Heart right ventricle (tissue), 16 donors: ENCODE measurements around the gene SHCBP1L. TPM values are rescaled to one million over a fixed set of nuclear protein-coding genes. Genes with fewer than 3 reads are reported as not detected.

ENCODE experiments used
- ATAC-seq, 8 donors: fragments of 200-7000 bp; cut with Tn5 transposase; one replicate each; pipeline ENCODE4 v1.9.1; 2020; ENCODE audit warnings: mild to moderate bottlenecking in 8 of 8, moderate library complexity in 8 of 8, moderate number of reproducible peaks in 1 of 8
- DNase-seq, 2 donors: peaks; one replicate each; pipeline ENCODE4 v3.0.0-alpha.2; 2020
- H3K27ac ChIP-seq, 10 donors: fragments of 200-600 bp; sonication (generic) in 2 of 10; one replicate each; pipeline versions ENCODE4 v1.5.0 to v1.8.0; 2020 to 2022; ENCODE audit warnings: mild to moderate bottlenecking in 3 of 10
- H3K27me3 ChIP-seq, 7 donors: fragments of 200-600 bp; one replicate each; pipeline ENCODE4 v1.8.0; 2021 to 2022; ENCODE audit warnings: mild to moderate bottlenecking in 2 of 7
- H3K36me3 ChIP-seq, 9 donors: fragments of 200-600 bp; sonication (generic) in 1 of 9; one replicate each; pipeline versions ENCODE4 v1.5.0 to v1.8.0; 2020 to 2022; ENCODE audit warnings: mild to moderate bottlenecking in 2 of 9
- H3K4me1 ChIP-seq, 9 donors: fragments of 200-600 bp; sonication (generic) in 1 of 9; one replicate each; pipeline versions ENCODE4 v1.5.0 to v1.8.0; 2020 to 2022; ENCODE audit warnings: mild to moderate bottlenecking in 4 of 9
- H3K4me3 ChIP-seq, 10 donors: fragments of 200-600 bp; sonication (generic) in 2 of 10; one replicate each; pipeline versions ENCODE4 v1.5.0 to v1.8.0; 2020 to 2022; ENCODE audit warnings: mild to moderate bottlenecking in 7 of 10, moderate library complexity in 2 of 10
- H3K9me3 ChIP-seq, 11 donors: fragments of 200-600 bp in 10 of 11; sonication (generic) in 2 of 11; one replicate each; pipeline versions ENCODE4 v1.5.0 to v1.8.0; 2013 to 2022; ENCODE audit warnings: mild to moderate bottlenecking in 2 of 11, control low read depth in 1 of 11, moderate library complexity in 1 of 11
- WGBS, 2 donors: extraction: QIAGEN DNeasy Blood & Tissue Kit; methylation state at CpG; one replicate each; pipeline ENCODE4 v1.1.7; 2013; ENCODE audit warnings: inconsistent platforms in 1 of 2; 5-methylcytosine and 5-hydroxymethylcytosine counted together
- intact Hi-C, 10 donors: fragments of 100-400 bp; cut with DNase I; formaldehyde crosslinking; loops; one replicate each; pipeline versions ENCODE4 v1.11.1 to v1.14.2; 2022
- long read RNA-seq, 3 donors: library from polyadenylated mRNA; unstranded; transcript quantifications; one replicate each; pipeline ENCODE4 v2.0.0, GENCODE V29; 2020 to 2021
- polyA plus RNA-seq, 2 donors: library from polyadenylated mRNA; stranded (reverse); fragments of 200-250 nt; gene quantifications; one replicate each; pipeline ENCODE4 v1.2.3, GENCODE V29; 2013
- total RNA-seq, 10 donors: library from RNA; stranded (reverse); fragmentation: NEBNext Ultra II Directional in 3 of 10; extraction: Animal tissue kit (Norgen Biotek cat#: 25700) in 3 of 10; gene quantifications; one replicate each; pipeline versions ENCODE4 v1.2.1 to v1.2.4, GENCODE V29; 2021 to 2023
- TF ChIP-seq, protein P1 (sequence below), 9 donors: fragments of 200-600 bp; sonication (generic) in 2 of 9; IDR thresholded peaks; one replicate each; pipeline versions ENCODE4 v1.5.0 to v1.8.0; 2021 to 2022; ENCODE audit warnings: antibody characterized with exemption in 9 of 9, mild to moderate bottlenecking in 5 of 9, moderate library complexity in 1 of 9
- donor health status: Arrhythmogenic right ventricular cardiomyopathy.
- donor health status: ischemic (EF 13 %, LVEDD 7.1; RV severe dilation, severe dysfunction).
- donor health status: healthy with polysubstance abuse.
- donor health status: DM: no; HTN: yes; CAD: no.
- donor health status: DM: no; HTN: no; CAD: no.
- donor health status: ischemic (EF 25% LVEDD 6.9; RV normal size, moderate dysfunction).
- donor health status: ischemic (EF 25% LVEDD 5.7; RV mildly dilated, moderate dysfunction).
- donor health status: healthy.
- donor health status: DM: yes; HTN: yes; CAD: no.
- donor health status: Ischemic cardiomyopathy.
- donor health status: ischemic (EF 35%, LVEDD 5.7; RV mildly dilated, moderate dysfunction).
- donor health status: nonischemic (EF 11% LVEDD 7.7; RV severe dilation, severe dysfunction).
- donor health status: DM: yes; HTN: yes; CAD: no.
- donor health status: PGD.
- donor health status: ischemic (EF 29% LVEDD 5.4; RV normal size, mild dysfunction).
- donor health status: nonischemic (EF 23%, LVEDD 6.1; RV moderate dilation, normal function).

SHCBP1L gene
- total RNA-seq: not detected
- polyA plus RNA-seq: under 1 TPM in 1 of 2 donors, not detected in 1; 0.09 TPM
- long read RNA-seq, donor 1: 0 reads
- long read RNA-seq, donor 2: 0 reads
- long read RNA-seq, donor 3: 0 reads

DNA sequence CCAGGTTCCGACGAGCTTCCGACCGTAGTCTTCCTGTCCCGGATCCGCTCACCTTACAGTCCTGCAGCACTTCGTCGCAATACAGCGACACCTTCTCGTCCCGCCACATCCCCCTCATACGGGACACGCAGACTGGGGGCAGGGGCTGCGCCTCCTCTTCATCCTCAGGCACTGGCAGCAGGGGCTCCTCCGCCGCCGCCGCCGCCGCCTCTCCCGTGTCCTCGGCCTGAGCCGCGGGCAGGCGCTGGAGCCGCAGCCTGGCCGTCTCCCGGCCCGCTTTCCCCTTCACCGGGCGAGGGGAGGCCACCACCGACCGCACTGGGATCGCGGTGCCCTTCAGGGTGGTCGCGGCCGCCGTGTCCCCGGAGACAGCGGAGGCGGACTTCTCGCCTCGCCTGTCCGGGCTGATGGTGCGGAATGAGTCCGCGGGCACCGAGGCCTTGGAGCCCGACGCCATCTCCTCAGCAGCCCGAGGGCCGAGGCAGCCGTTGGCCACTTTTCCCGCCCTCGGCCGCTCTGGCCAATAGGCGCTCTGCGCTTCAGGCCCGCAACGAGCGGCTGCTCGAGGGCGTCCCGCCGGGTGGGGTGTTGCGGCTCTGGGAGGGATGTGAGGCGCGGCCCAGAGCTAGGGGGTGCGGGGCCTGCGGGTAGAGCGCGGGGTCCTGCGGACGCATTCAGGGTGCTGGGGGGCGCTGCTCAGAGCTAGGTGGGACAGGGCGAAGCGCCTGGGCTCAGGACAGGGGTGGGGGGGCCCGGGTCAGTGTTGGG, at the start of gene SHCBP1L:
TSS of gene SHCBP1L (minus strand) at position 490 of the 768 bp plus-strand sequence. CDS start at position 457, 33 bp downstream.
- TF ChIP-seq, protein P1, sequence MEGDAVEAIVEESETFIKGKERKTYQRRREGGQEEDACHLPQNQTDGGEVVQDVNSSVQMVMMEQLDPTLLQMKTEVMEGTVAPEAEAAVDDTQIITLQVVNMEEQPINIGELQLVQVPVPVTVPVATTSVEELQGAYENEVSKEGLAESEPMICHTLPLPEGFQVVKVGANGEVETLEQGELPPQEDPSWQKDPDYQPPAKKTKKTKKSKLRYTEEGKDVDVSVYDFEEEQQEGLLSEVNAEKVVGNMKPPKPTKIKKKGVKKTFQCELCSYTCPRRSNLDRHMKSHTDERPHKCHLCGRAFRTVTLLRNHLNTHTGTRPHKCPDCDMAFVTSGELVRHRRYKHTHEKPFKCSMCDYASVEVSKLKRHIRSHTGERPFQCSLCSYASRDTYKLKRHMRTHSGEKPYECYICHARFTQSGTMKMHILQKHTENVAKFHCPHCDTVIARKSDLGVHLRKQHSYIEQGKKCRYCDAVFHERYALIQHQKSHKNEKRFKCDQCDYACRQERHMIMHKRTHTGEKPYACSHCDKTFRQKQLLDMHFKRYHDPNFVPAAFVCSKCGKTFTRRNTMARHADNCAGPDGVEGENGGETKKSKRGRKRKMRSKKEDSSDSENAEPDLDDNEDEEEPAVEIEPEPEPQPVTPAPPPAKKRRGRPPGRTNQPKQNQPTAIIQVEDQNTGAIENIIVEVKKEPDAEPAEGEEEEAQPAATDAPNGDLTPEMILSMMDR (IDR thresholded peaks at IDR 0.05): no peak
- Histone ChIP-seq H3K4me1 (peaks cover 0 to 14% (median 7%) of the 10 kb centered on the region in 9 donors), H3K9me3 (no peaks in the 10 kb centered on the region), H3K36me3 (no peaks in the 10 kb centered on the region), H3K27me3 (peaks cover 3 to 29% (median 17%) of the 10 kb centered on the region in 7 donors), H3K27ac (no peak within 1 kb of the TSS), H3K4me3 (peak within 1 kb of the TSS; percentile 10 to 46 (median 40))
- WGBS, 2 donors: 27% methylated on average over 70 to 79 of the region's 79 CpGs
- peak in 1 of 2 donors; percentile 17 for DNase-seq
- peak; percentile 19 to 61 (median 44) for ATAC-seq
- intact Hi-C loops: loop anchor here in 1 of 10 donors (10.0 kb wide), 1 partner anchor 372 kb away; no protein-coding TSS in a partner anchor

DNA sequence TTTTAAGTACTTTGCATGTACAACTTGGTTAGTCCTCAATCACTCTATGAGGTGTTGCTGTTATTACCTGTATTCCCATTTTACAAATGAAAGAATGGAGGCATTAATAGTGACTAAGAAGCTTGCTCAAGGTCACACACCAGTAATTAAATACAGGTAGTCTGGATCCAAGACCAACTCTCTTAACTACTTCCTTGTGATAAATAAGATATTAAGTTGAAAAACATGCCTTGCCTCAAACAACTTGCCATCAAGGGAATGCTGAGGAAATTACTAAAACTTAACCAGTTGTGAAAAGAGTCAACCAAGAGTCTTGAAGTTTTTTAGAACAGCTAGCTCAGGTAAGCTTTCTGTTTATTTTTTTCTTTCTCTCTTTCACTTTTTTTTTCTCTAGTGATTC, 49.3 kb upstream of the SHCBP1L start:
- ATAC-seq: no peak
- DNase-seq: no peak
- no peaks in the 10 kb centered on the region for H3K9me3 ChIP-seq
- no peaks in the 10 kb centered on the region for H3K36me3 ChIP-seq
- H3K4me3 ChIP-seq: no peak overlapping the region
- H3K4me1 ChIP-seq: peaks cover 0 to 40% (median 17%) of the 10 kb centered on the region in 9 donors
- no peaks in the 10 kb centered on the region for H3K27me3 ChIP-seq
- peak overlapping the region in 9 of 10 donors; percentile 41 to 83 (median 54) for H3K27ac ChIP-seq
- TF ChIP-seq, protein P1 (IDR thresholded peaks at IDR 0.05): no peak
- intact Hi-C loops: loop anchor here in 1 of 10 donors (2.0 kb wide), 1 partner anchor 21 kb away; the partner anchor contains the start of gene LAMC1

DNA sequence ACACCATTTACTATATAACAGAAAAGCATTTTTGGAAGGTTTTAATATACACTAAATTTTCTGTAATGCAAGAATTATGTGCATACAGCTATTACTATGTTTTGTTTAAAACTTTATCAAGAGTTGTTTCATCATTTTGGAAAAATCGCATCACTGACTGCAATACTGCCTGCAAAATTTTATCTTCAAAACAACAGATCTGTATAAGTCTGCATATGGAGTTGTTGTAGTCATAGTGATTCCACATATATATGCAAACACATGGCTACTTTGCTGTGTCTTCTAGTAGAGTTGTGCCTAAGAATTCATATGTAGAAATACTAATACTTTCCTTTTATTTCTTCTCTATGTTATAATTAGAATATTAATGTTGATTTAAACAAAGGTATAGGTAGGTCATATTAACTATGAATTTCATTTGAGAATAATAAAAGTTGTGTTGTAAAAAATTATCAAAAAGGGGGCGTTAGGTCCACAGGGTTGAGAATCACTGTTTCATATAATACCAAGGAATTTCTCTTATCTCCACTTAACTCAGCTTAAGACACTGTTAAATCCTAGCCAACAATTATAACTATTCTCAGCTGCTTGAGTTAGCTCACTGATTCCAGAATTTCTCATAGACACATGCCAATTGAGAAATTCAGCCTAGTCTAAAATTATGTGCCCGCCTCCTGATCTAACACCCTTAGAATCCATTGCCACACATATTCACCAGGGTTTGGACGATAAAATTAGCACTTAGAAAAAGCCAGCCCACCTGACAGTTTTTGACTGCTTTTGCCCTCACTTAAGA, 47.4 kb upstream of the SHCBP1L start:
- Histone ChIP-seq H3K36me3 (no peaks in the 10 kb centered on the region), H3K4me1 (peaks cover 0 to 40% (median 18%) of the 10 kb centered on the region in 9 donors), H3K27me3 (no peaks in the 10 kb centered on the region), H3K4me3 (no peak overlapping the region), H3K9me3 (no peaks in the 10 kb centered on the region), H3K27ac (peak overlapping the region in 1 of 10 donors; percentile 37)
- ATAC-seq (peak in 3 of 8 donors; percentile 7 to 68 (median 24)), DNase-seq (no peak)
- TF ChIP-seq, protein P1 (IDR thresholded peaks at IDR 0.05): no peak
- 80 to 81% methylated on average over 4 of the region's 4 CpGs for WGBS, 2 donors
- intact Hi-C loops: no loop called here

DNA sequence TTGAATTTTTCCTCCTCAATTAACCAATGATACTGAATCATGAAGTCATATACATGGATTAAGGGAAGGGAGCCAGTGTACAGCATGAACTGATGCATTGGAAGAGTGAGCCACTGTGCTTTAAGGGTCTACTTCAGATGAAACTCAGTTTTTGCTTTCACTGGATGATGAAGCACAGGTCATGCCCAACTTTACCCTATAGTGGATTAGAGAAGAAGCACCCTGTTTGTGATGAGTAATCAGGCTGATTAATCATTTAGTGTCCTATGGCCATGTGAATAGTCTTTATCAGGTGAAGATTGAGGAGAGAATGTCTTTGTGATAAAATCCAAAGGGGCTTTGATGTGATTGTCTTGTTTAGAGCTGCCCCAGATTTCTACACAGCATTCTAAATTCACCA, 45.5 kb upstream of the SHCBP1L start:
- intact Hi-C loops: no loop called here
- Histone ChIP-seq H3K36me3 (no peaks in the 10 kb centered on the region), H3K27me3 (no peaks in the 10 kb centered on the region), H3K4me3 (no peak overlapping the region), H3K27ac (no peak overlapping the region), H3K4me1 (peaks cover 0 to 31% (median 10%) of the 10 kb centered on the region in 9 donors), H3K9me3 (no peaks in the 10 kb centered on the region)
- DNase-seq: no peak
- no peak for ATAC-seq
- TF ChIP-seq, protein P1 (IDR thresholded peaks at IDR 0.05): no peak
